Hepatocyte (in vitro differentiated cells): Measurements from ENCODE around the gene XPR1.

Source experiments
- EZH2phosphoT487 ChIP-seq: fragments of 200-600 bp; sonication (generic); IDR thresholded peaks from one replicate; pipeline ENCODE4 v1.6.1; 2018; ENCODE audit warnings: antibody characterized with exemption, mild to moderate bottlenecking, low read depth, moderate library complexity; ENCODE audit not compliant: unreplicated experiment, severe bottlenecking
- TF ChIP-seq, protein P1 (sequence below): fragments of 200-600 bp; sonication (generic); IDR thresholded peaks from 2 replicates; pipeline ENCODE4 v1.5.1; 2016; ENCODE audit warnings: antibody characterized with exemption, mild to moderate bottlenecking; ENCODE audit not compliant: poor library complexity

DNA sequence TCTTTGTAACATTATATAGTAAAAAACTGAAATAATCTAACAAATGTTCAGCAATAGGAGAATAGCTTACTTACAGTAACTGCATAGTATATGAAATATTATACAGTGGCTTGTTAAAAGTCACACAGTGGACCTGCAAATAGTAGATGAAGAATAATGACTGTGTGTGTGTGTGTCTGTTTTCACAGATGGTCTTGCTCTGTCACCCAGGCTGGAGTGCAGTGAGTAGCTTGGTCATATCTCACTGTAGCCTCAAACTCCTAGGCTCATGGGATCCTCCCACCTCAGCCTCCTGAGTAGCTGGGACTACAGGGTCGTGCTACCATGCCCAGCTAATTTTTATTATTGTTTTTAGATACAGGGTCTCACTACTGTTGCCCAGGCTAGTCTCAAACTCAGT is 213.5 kb downstream of the XPR1 start:
- TF ChIP-seq, protein P1, sequence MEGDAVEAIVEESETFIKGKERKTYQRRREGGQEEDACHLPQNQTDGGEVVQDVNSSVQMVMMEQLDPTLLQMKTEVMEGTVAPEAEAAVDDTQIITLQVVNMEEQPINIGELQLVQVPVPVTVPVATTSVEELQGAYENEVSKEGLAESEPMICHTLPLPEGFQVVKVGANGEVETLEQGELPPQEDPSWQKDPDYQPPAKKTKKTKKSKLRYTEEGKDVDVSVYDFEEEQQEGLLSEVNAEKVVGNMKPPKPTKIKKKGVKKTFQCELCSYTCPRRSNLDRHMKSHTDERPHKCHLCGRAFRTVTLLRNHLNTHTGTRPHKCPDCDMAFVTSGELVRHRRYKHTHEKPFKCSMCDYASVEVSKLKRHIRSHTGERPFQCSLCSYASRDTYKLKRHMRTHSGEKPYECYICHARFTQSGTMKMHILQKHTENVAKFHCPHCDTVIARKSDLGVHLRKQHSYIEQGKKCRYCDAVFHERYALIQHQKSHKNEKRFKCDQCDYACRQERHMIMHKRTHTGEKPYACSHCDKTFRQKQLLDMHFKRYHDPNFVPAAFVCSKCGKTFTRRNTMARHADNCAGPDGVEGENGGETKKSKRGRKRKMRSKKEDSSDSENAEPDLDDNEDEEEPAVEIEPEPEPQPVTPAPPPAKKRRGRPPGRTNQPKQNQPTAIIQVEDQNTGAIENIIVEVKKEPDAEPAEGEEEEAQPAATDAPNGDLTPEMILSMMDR = no peak
- no peak for TF ChIP-seq EZH2phosphoT487
